RWPE2 (cell line): ENCODE data around the gene NKX2-2.

ENCODE experiments used
- ATAC-seq: fragments of 200-7000 bp; cut with Tn5 transposase; 3 replicates; pipeline ENCODE4 v1.9.1; 2021; ENCODE audit warnings: low read depth
- DNase-seq: peaks from one replicate; pipeline ENCODE4 v3.0.0-alpha.2; 2020; ENCODE audit warnings: low spot score
- H3K27ac ChIP-seq: fragments of 450-650 bp; 2 replicates; pipeline ENCODE4 v1.5.1; 2017; ENCODE audit warnings: mild to moderate bottlenecking; ENCODE audit not compliant: poor library complexity, severe bottlenecking
- H3K27me3 ChIP-seq: fragments of 250-450 bp; sonication (Bioruptor Pico); 2 replicates; pipeline ENCODE4 v1.5.1; 2021; ENCODE audit warnings: mild to moderate bottlenecking, moderate library complexity; ENCODE audit not compliant: insufficient read depth, poor library complexity, severe bottlenecking
- H3K36me3 ChIP-seq: fragments of 250-450 bp; sonication (Bioruptor Pico); 2 replicates; pipeline ENCODE4 v1.5.1; 2020; ENCODE audit warnings: low read depth, mild to moderate bottlenecking, moderate library complexity
- H3K4me1 ChIP-seq: fragments of 250-450 bp; sonication (Bioruptor Pico); 2 replicates; pipeline ENCODE4 v1.5.1; 2021; ENCODE audit warnings: mild to moderate bottlenecking, moderate library complexity; ENCODE audit not compliant: insufficient read depth, poor library complexity, severe bottlenecking
- H3K4me3 ChIP-seq: fragments of 250-450 bp; sonication (Bioruptor Pico); 2 replicates; pipeline ENCODE4 v1.5.1; 2021; ENCODE audit warnings: mild to moderate bottlenecking, moderate library complexity; ENCODE audit not compliant: severe bottlenecking
- H3K9me3 ChIP-seq: fragments of 250-450 bp; sonication (Bioruptor Pico); 2 replicates; pipeline ENCODE4 v1.5.1; 2021; ENCODE audit warnings: mild to moderate bottlenecking, moderate library complexity; ENCODE audit not compliant: severe bottlenecking
- CTCF ChIP-seq: fragments of 450-650 bp; IDR thresholded peaks from one replicate; pipeline ENCODE4 v1.5.1; 2017; ENCODE audit warnings: mild to moderate bottlenecking, moderate library complexity; ENCODE audit not compliant: poor library complexity, severe bottlenecking

NKX2-2 gene

GRCh38 chr20:21523281-21523868 lies 9.5 kb upstream of the NKX2-2 start:
- no peak overlapping the region for H3K4me3 ChIP-seq
- no peaks in the 10 kb centered on the region for H3K9me3 ChIP-seq
- H3K27ac ChIP-seq: no peak overlapping the region
- peaks cover 91% of the 10 kb centered on the region for H3K27me3 ChIP-seq
- DNase-seq: no peak
- H3K4me1 ChIP-seq: no peaks in the 10 kb centered on the region
- H3K36me3 ChIP-seq: no peaks in the 10 kb centered on the region
- TF ChIP-seq CTCF: no peak
- no peak for ATAC-seq

- Histone ChIP-seq H3K27me3 (peaks cover 96% of the 10 kb centered on the region), H3K36me3 (no peaks in the 10 kb centered on the region), H3K4me3 (no peak overlapping the region), H3K27ac (no peak overlapping the region), H3K9me3 (no peaks in the 10 kb centered on the region), H3K4me1 (no peaks in the 10 kb centered on the region)
- DNase-seq (no peak), ATAC-seq (no peak)
- TF ChIP-seq CTCF: no peak
Observed at GRCh38 chr20:21522481-21523280, 8.8 kb upstream of the NKX2-2 start.

- H3K4me3 ChIP-seq: no peak overlapping the region
- no peaks in the 10 kb centered on the region for H3K9me3 ChIP-seq
- ATAC-seq (no peak), DNase-seq (no peak)
- peaks cover 99% of the 10 kb centered on the region for H3K27me3 ChIP-seq
- TF ChIP-seq CTCF: no peak
- no peaks in the 10 kb centered on the region for H3K36me3 ChIP-seq
- H3K27ac ChIP-seq: no peak overlapping the region
- no peaks in the 10 kb centered on the region for H3K4me1 ChIP-seq
Observed at GRCh38 chr20:21521596-21522480, 8.0 kb upstream of the NKX2-2 start.

- Histone ChIP-seq H3K9me3 (no peaks in the 10 kb centered on the region), H3K27ac (no peak overlapping the region), H3K27me3 (peaks cover 99% of the 10 kb centered on the region), H3K4me1 (no peaks in the 10 kb centered on the region), H3K4me3 (no peak overlapping the region), H3K36me3 (no peaks in the 10 kb centered on the region)
- no peak for ATAC-seq
- TF ChIP-seq CTCF: no peak
- no peak for DNase-seq
Observed at GRCh38 chr20:21520702-21521595, 7.1 kb upstream of the NKX2-2 start.
